RCC 7860 (cell line): ENCODE measurements around the gene PRPS1.
"Not testable (repeated sequence)": the region's sequence is repeated elsewhere in the genome, so short reads cannot be mapped to it uniquely, and the experiment has no call there.

Source experiments
- DNase-seq: peaks from one replicate; pipeline ENCODE4 v3.0.0-alpha.2; 2015; ENCODE audit warnings: low spot score
- FAIRE-seq: peaks from 2 replicates; lab custom pipeline; 2012; peaks lifted over from hg19 to GRCh38; lab: Jason Lieb, UNC

PRPS1 gene

GRCh38 chrX:107673933-107674479 is 45.7 kb downstream of the PRPS1 start:
- DNase-seq (peak; percentile 34), FAIRE-seq (no peak)

- FAIRE-seq (peak; percentile 42), DNase-seq (peak; percentile 8)
These were observed 46.4 kb downstream of the PRPS1 start for GRCh38 chrX:107674480-107675364.

- no peak for DNase-seq
- no peak for FAIRE-seq
These were observed 47.0 kb downstream of the PRPS1 start for GRCh38 chrX:107675365-107675654.

GRCh38 chrX:107675823-107676555 is 47.7 kb downstream of the PRPS1 start:
- FAIRE-seq (no peak), DNase-seq (peak; percentile 7)

- DNase-seq = peak; percentile 84
- FAIRE-seq = peak; percentile 90
These were observed 48.5 kb downstream of the PRPS1 start for GRCh38 chrX:107676559-107677378.

GRCh38 chrX:107677501-107677901 is 49.2 kb downstream of the PRPS1 start:
- FAIRE-seq = no peak

GRCh38 chrX:107677909-107678308 is 49.6 kb downstream of the PRPS1 start:
- DNase-seq (no peak), FAIRE-seq (no peak)

More at GRCh38 chrX:107677501-107677901, 49.2 kb downstream of the PRPS1 start:
- DNase-seq = peak; percentile 15

- FAIRE-seq = no peak
- DNase-seq = no peak
These were observed 50.8 kb downstream of the PRPS1 start for GRCh38 chrX:107678957-107679740.

- DNase-seq (no peak), FAIRE-seq (no peak)
These were observed 53.9 kb downstream of the PRPS1 start for GRCh38 chrX:107682256-107682655.

- DNase-seq (no peak), FAIRE-seq (no peak)
These were observed 55.0 kb downstream of the PRPS1 start for GRCh38 chrX:107683124-107683895.

- DNase-seq (no peak), FAIRE-seq (no peak)
These were observed 55.6 kb downstream of the PRPS1 start for GRCh38 chrX:107683931-107684330.

- DNase-seq (peak; percentile 81), FAIRE-seq (peak; percentile 92)
These were observed 56.7 kb downstream of the PRPS1 start for GRCh38 chrX:107684956-107685385.

GRCh38 chrX:107685586-107685985 is 57.3 kb downstream of the PRPS1 start:
- not testable (repeated sequence) for DNase-seq, FAIRE-seq

GRCh38 chrX:107686026-107686425 is 57.7 kb downstream of the PRPS1 start:
- DNase-seq = peak; percentile 40
- FAIRE-seq = no peak

- peak; percentile 79 for DNase-seq
- peak; percentile 98 for FAIRE-seq
These were observed 58.5 kb downstream of the PRPS1 start for GRCh38 chrX:107686792-107687191.

GRCh38 chrX:107687445-107687844 is 59.1 kb downstream of the PRPS1 start:
- DNase-seq = no peak
- peak; percentile 31 for FAIRE-seq

- FAIRE-seq = no peak
- no peak for DNase-seq
These were observed 62.7 kb downstream of the PRPS1 start for GRCh38 chrX:107691024-107691448.

GRCh38 chrX:107699616-107700015 is 71.3 kb downstream of the PRPS1 start:
- no peak for DNase-seq
- FAIRE-seq = no peak

- DNase-seq = peak; percentile 8
- FAIRE-seq = peak; percentile 57
These were observed 72.0 kb downstream of the PRPS1 start for GRCh38 chrX:107700317-107700774.
